Upper lobe of right lung (tissue), 1 donor: ENCODE results near the gene STX1A. TPM values are rescaled to one million over a fixed set of nuclear protein-coding genes. Genes with fewer than 3 reads are reported as not detected.

Source experiments
- ATAC-seq: fragments of 200-7000 bp; cut with Tn5 transposase; one replicate; pipeline ENCODE4 v1.9.1; 2020; ENCODE audit warnings: mild to moderate bottlenecking, moderate library complexity
- DNase-seq: peaks from one replicate; pipeline ENCODE4 v3.0.0-alpha.2; 2020
- H3K27ac ChIP-seq: fragments of 200-600 bp; one replicate; pipeline ENCODE4 v1.8.0; 2022
- H3K27me3 ChIP-seq: fragments of 200-600 bp; one replicate; pipeline ENCODE4 v1.8.0; 2022; ENCODE audit warnings: mild to moderate bottlenecking
- H3K36me3 ChIP-seq: fragments of 200-600 bp; one replicate; pipeline ENCODE4 v1.8.0; 2022
- H3K4me1 ChIP-seq: fragments of 200-600 bp; one replicate; pipeline ENCODE4 v1.8.0; 2022
- H3K4me3 ChIP-seq: fragments of 200-600 bp; one replicate; pipeline ENCODE4 v1.8.0; 2022; ENCODE audit warnings: mild to moderate bottlenecking
- H3K9me3 ChIP-seq: fragments of 200-600 bp; one replicate; pipeline ENCODE4 v1.8.0; 2022
- CTCF ChIP-seq: fragments of 200-600 bp; IDR thresholded peaks from one replicate; pipeline ENCODE4 v1.8.0; 2022; ENCODE audit warnings: antibody characterized with exemption
- intact Hi-C: fragments of 100-400 bp; cut with DNase I; formaldehyde crosslinking; loops from one replicate; pipeline ENCODE4 v1.11.0; 2022
- long read RNA-seq: library from polyadenylated mRNA; unstranded; transcript quantifications from one replicate; pipeline ENCODE4 v2.0.0, GENCODE V29; 2021
- total RNA-seq: library from RNA; stranded (reverse); fragmentation: NEBNext Ultra II Directional; extraction: Animal tissue kit (Norgen Biotek cat#: 25700); gene quantifications from one replicate; pipeline ENCODE4 v1.2.1, GENCODE V29; 2021
- donor health status: DM: no; HTN: yes; CAD: no; lungs with severe emphysema.

STX1A gene
- 6.3 TPM for total RNA-seq
- long read RNA-seq, partial matches to known transcripts = 0 of 4 reads
- long read RNA-seq, other reads (novel, unspliced or antisense) = 4 of 4 reads

- no peaks in the 10 kb centered on the region for H3K27me3 ChIP-seq
- H3K36me3 ChIP-seq = no peaks in the 10 kb centered on the region
- H3K4me1 ChIP-seq = peaks cover 24% of the 10 kb centered on the region
- H3K27ac ChIP-seq = no peak within 1 kb of the TSS
- no peaks in the 10 kb centered on the region for H3K9me3 ChIP-seq
- ATAC-seq (peak; percentile 94), DNase-seq (peak; percentile 87)
- H3K4me3 ChIP-seq = peak within 1 kb of the TSS; percentile 64
- TF ChIP-seq CTCF = no peak
- intact Hi-C loops = no loop called here
Observed at GRCh38 chr7:73718905-73719805, at the start of gene STX1A. Gene STX1A (minus strand): TSS chr7:73719669. CDS start chr7:73719631, 38 bp downstream.

- Histone ChIP-seq H3K36me3 (no peaks in the 10 kb centered on the region), H3K9me3 (no peaks in the 10 kb centered on the region), H3K4me1 (no peaks in the 10 kb centered on the region), H3K27me3 (peaks cover 42% of the 10 kb centered on the region), H3K4me3 (peak overlapping the region; percentile 45), H3K27ac (no peak overlapping the region)
- no peak for TF ChIP-seq CTCF
- ATAC-seq (no peak), DNase-seq (no peak)
- intact Hi-C loops = no loop called here
Observed at GRCh38 chr7:73768641-73769480, 49.4 kb upstream of the STX1A start.

GRCh38 chr7:73766556-73767229 lies 47.2 kb upstream of the STX1A start:
- TF ChIP-seq CTCF = no peak
- no peak for ATAC-seq
- H3K27me3 ChIP-seq = peaks cover 35% of the 10 kb centered on the region
- DNase-seq = no peak
- no peak overlapping the region for H3K27ac ChIP-seq
- H3K9me3 ChIP-seq = no peaks in the 10 kb centered on the region
- H3K4me3 ChIP-seq = no peak overlapping the region
- H3K36me3 ChIP-seq = no peaks in the 10 kb centered on the region
- intact Hi-C loops = no loop called here
- H3K4me1 ChIP-seq = no peaks in the 10 kb centered on the region

- Histone ChIP-seq H3K4me3 (no peak overlapping the region), H3K4me1 (no peaks in the 10 kb centered on the region), H3K27me3 (peaks cover 8% of the 10 kb centered on the region), H3K27ac (no peak overlapping the region), H3K36me3 (no peaks in the 10 kb centered on the region), H3K9me3 (no peaks in the 10 kb centered on the region)
- TF ChIP-seq CTCF = no peak
- no peak for DNase-seq
- ATAC-seq = no peak
- intact Hi-C loops = no loop called here
Observed at GRCh38 chr7:73762659-73762999, 43.2 kb upstream of the STX1A start.

- Histone ChIP-seq H3K4me1 (no peaks in the 10 kb centered on the region), H3K4me3 (no peak overlapping the region), H3K27me3 (peaks cover 3% of the 10 kb centered on the region), H3K9me3 (no peaks in the 10 kb centered on the region), H3K27ac (no peak overlapping the region), H3K36me3 (no peaks in the 10 kb centered on the region)
- ATAC-seq (peak; percentile 27), DNase-seq (no peak)
- no peak for TF ChIP-seq CTCF
- intact Hi-C loops = no loop called here
Observed at GRCh38 chr7:73761854-73762658, 42.6 kb upstream of the STX1A start.
